ENCODE results near the gene USP7. TPM values are rescaled to one million over a fixed set of nuclear protein-coding genes. Genes with fewer than 3 reads are reported as not detected.
A peak's percentile ranks its signal among the peaks of the same experiment; 100 is the strongest.

The USP7 gene
- total RNA-seq, 1 donor from 2014 or later, result 136 TPM

- no peak for DNase-seq (ENCODE audit: low spot score in 2 of 2, unreplicated experiment in 2 of 2)
- TF ChIP-seq, protein P1, sequence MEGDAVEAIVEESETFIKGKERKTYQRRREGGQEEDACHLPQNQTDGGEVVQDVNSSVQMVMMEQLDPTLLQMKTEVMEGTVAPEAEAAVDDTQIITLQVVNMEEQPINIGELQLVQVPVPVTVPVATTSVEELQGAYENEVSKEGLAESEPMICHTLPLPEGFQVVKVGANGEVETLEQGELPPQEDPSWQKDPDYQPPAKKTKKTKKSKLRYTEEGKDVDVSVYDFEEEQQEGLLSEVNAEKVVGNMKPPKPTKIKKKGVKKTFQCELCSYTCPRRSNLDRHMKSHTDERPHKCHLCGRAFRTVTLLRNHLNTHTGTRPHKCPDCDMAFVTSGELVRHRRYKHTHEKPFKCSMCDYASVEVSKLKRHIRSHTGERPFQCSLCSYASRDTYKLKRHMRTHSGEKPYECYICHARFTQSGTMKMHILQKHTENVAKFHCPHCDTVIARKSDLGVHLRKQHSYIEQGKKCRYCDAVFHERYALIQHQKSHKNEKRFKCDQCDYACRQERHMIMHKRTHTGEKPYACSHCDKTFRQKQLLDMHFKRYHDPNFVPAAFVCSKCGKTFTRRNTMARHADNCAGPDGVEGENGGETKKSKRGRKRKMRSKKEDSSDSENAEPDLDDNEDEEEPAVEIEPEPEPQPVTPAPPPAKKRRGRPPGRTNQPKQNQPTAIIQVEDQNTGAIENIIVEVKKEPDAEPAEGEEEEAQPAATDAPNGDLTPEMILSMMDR (IDR thresholded peaks at IDR 0.05; ENCODE audit: unreplicated experiment), result no peak
- Mint-ChIP-seq H3K27me3 (ENCODE audit: low read depth) (no peaks in the 10 kb centered on the region), H3K4me1 (no peaks in the 10 kb centered on the region), H3K27ac (no peak overlapping the region), H3K4me3 (no peak overlapping the region), H3K9me3 (no peaks in the 10 kb centered on the region), H3K36me3 (peaks cover 47% of the 10 kb centered on the region)
Observed at GRCh38 chr16:8854298-8854948, 109.3 kb downstream of the USP7 start.

DNA sequence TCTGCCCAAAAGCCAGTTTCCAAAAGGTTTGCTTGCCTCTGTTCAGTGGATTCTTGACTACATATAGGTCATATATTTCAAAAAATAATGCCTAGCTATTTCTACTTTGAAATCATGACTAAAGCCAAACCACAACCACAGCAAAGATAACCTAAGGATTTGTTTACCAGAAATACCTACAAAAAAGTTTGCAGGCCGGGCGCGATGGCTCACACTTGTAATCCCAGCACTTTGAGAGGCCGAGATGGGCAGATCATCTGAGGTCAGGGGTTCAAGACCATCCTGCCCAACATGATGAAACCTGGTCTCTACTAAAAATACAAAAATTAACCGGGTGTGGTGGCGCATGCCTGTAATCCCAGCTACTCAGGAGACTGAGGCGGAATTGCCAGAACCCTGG lies 110.1 kb downstream of the USP7 start:
- Mint-ChIP-seq H3K27me3 (ENCODE audit: low read depth) (no peaks in the 10 kb centered on the region), H3K9me3 (no peaks in the 10 kb centered on the region), H3K27ac (no peak overlapping the region), H3K4me3 (no peak overlapping the region), H3K4me1 (no peaks in the 10 kb centered on the region), H3K36me3 (peaks cover 43% of the 10 kb centered on the region)
- TF ChIP-seq, protein P1 (IDR thresholded peaks at IDR 0.05; ENCODE audit: unreplicated experiment), result no peak
- no peak for DNase-seq (ENCODE audit: low spot score in 2 of 2, unreplicated experiment in 2 of 2)

DNA sequence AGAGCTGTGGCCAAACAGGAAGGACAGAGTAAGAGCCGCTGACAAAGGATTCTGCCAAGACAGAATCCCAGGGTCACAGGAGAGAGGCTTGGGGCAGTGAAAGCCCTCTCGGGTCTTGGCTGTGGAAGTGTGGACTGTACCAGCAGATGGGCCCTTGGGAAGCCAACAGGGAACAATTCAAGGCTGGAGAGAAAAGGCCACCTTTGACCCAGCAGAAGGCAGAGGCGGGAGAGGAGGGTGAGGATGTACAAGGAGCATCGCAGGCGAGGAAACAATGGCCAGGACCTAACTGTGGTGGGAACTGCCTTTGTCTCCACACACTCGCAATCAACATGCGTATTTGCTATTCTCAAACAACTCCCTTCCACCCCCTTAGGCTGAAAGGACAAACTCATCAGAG lies 110.6 kb downstream of the USP7 start:
- Mint-ChIP-seq H3K4me3 (no peak overlapping the region), H3K4me1 (no peaks in the 10 kb centered on the region), H3K9me3 (no peaks in the 10 kb centered on the region), H3K27me3 (ENCODE audit: low read depth) (no peaks in the 10 kb centered on the region), H3K27ac (peak overlapping the region; percentile 51), H3K36me3 (peaks cover 40% of the 10 kb centered on the region)
- TF ChIP-seq, protein P1 (IDR thresholded peaks at IDR 0.05; ENCODE audit: unreplicated experiment), result no peak
- no peak for DNase-seq (ENCODE audit: low spot score in 2 of 2, unreplicated experiment in 2 of 2)

DNA sequence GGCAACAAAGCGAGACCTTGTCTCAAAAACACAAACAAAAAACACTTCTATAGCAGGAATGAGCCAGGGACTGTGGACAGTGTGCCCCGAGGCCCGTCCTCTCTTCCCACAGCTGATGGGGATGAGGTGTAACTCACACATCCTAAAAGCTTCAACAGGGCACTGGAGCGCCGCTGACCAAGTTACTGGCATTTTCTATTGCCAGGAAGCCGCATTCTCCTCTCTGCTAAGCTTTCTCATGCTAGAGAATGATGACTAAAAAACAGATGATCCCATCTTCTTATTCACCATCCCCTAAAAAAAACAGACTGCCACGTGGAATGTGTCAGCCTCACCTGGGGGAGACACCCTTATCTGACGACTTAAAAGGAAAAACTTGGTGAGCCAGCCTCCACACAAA lies 111.2 kb downstream of the USP7 start:
- no peak for DNase-seq (ENCODE audit: low spot score in 2 of 2, unreplicated experiment in 2 of 2)
- H3K4me1 Mint-ChIP-seq, result no peaks in the 10 kb centered on the region
- TF ChIP-seq, protein P1 (IDR thresholded peaks at IDR 0.05; ENCODE audit: unreplicated experiment), result no peak
- peak overlapping the region; percentile 51 for H3K27ac Mint-ChIP-seq
- no peaks in the 10 kb centered on the region for H3K27me3 Mint-ChIP-seq (ENCODE audit: low read depth)
- no peaks in the 10 kb centered on the region for H3K9me3 Mint-ChIP-seq
- H3K36me3 Mint-ChIP-seq, result peaks cover 37% of the 10 kb centered on the region
- H3K4me3 Mint-ChIP-seq, result no peak overlapping the region

- Mint-ChIP-seq H3K27me3 (ENCODE audit: low read depth) (no peaks in the 10 kb centered on the region), H3K27ac (no peak overlapping the region), H3K9me3 (no peaks in the 10 kb centered on the region), H3K4me3 (no peak overlapping the region), H3K4me1 (no peaks in the 10 kb centered on the region), H3K36me3 (peaks cover 33% of the 10 kb centered on the region)
- DNase-seq (ENCODE audit: low spot score in 2 of 2, unreplicated experiment in 2 of 2), result no peak
- TF ChIP-seq, protein P1 (IDR thresholded peaks at IDR 0.05; ENCODE audit: unreplicated experiment), result no peak
Observed at GRCh38 chr16:8851761-8852403, 111.8 kb downstream of the USP7 start.
